Ishikawa (cell line): ENCODE measurements around the gene IL19.

ENCODE experiments used
- CREB1 ChIP-seq: IDR thresholded peaks from 2 replicates; pipeline ENCODE4 v1.6.1; 2012; ENCODE audit warnings: low read depth
- EP300 ChIP-seq: IDR thresholded peaks from 2 replicates; pipeline ENCODE4 v1.6.1; 2012; ENCODE audit warnings: borderline replicate concordance
- NFIC ChIP-seq: IDR thresholded peaks from 2 replicates; pipeline ENCODE4 v1.6.1; 2012
- RAD21 ChIP-seq: IDR thresholded peaks from 2 replicates; pipeline ENCODE4 v1.6.1; 2012; ENCODE audit warnings: low read depth
- TEAD4 ChIP-seq: IDR thresholded peaks from 2 replicates; pipeline ENCODE4 v1.6.1; 2012
- YY1 ChIP-seq: IDR thresholded peaks from 2 replicates; pipeline ENCODE4 v1.6.1; 2012; ENCODE audit warnings: low read depth
- ZBTB7A ChIP-seq: IDR thresholded peaks from 2 replicates; pipeline ENCODE4 v1.6.1; 2012; ENCODE audit warnings: low read depth
- TF ChIP-seq, protein P1 (sequence below): IDR thresholded peaks from 2 replicates; pipeline ENCODE4 v1.6.1; 2012
- TF ChIP-seq, protein P2 (sequence below): IDR thresholded peaks from 2 replicates; pipeline ENCODE4 v1.6.1; 2012

DNA sequence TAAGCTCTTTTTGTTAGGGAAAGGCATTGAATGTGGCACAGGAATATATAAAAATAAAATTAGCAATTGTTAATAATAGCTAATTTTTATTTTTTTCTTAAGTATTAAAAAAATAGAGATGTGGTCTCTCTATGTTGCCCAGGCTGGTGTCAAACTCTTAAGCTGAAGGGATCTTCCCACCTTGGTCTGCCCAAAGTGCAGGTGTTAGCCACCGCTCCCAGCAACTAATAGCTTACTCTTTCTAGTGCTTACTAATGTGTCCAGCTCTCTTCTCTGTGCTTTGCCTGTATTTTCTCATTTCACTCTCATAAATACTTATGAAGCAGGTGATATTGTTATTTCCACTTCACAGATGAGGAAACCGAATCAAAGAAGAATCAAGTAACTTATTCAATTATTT lies 113.3 kb downstream of the IL19 start:
- TF ChIP-seq ZBTB7A = no peak
- TF ChIP-seq NFIC = no peak
- no peak for TF ChIP-seq YY1
- TF ChIP-seq, protein P1, sequence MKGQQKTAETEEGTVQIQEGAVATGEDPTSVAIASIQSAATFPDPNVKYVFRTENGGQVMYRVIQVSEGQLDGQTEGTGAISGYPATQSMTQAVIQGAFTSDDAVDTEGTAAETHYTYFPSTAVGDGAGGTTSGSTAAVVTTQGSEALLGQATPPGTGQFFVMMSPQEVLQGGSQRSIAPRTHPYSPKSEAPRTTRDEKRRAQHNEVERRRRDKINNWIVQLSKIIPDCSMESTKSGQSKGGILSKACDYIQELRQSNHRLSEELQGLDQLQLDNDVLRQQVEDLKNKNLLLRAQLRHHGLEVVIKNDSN = no peak
- TF ChIP-seq, protein P2, sequence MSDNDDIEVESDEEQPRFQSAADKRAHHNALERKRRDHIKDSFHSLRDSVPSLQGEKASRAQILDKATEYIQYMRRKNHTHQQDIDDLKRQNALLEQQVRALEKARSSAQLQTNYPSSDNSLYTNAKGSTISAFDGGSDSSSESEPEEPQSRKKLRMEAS = no peak
- no peak for TF ChIP-seq CREB1
- no peak for TF ChIP-seq RAD21
- TF ChIP-seq TEAD4 = no peak
- no peak for TF ChIP-seq EP300
